ENCODE measurements around the gene MEIS2. TPM values are rescaled to one million over a fixed set of nuclear protein-coding genes. Genes with fewer than 3 reads are reported as not detected.

Gene MEIS2
- total and polyA plus RNA-seq, 2 experiments from 2014 or later, result 0.27 TPM; not detected in 1

DNA sequence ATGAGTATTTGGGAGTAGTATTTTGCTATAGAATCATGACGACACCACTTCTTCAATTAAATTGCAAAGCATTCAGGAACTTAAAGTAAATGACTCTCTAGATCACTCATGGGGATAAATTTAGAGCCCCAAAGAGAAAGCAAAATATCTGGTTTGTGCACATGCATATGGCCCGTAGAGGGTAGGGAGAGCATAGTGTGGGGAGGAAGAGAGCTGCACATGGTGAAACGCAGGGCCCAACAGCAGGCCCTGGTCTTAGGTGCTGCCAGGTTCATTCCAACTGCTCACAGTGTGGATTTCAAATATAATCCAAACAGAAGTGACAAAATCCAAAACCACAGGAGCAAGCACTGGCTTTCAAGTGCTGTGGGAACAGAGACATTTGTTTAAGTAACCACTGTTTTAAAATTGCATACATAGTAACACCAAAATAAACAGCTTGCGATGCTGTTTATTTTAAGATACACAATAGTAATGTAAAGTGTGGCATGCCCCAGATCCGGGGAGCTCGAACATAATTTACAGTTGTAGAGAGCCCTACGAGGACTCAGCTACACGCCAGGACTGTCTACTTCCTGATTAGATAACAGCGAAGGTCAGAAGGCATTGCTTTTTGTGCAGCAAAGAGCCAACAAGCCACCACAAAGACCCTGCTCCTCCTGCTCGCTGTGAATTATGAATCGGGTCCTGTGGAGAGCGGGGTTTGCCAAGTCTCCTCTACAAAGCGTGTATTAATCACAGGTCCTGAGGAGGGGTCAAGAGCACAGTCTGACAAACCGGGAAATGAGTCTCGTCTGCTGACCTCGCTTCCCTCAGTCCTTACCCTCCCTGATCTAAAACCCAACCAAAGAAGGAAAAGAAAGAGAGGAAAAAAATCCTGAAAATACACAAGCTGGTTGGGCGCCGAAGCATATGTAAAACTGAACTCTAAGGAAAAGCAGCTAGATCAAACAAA is 80.6 kb downstream of the MEIS2 start (continued):
- TF ChIP-seq REST (IDR thresholded peaks at IDR 0.05; ENCODE audit: unreplicated experiment) (no peak), ZNF331 (CRISPR knock-in tag; IDR thresholded peaks at IDR 0.05; ENCODE audit: low read depth) (no peak), EZH2 (IDR thresholded peaks at IDR 0.05; ENCODE audit: low read depth, unreplicated experiment) (no peak)

DNA sequence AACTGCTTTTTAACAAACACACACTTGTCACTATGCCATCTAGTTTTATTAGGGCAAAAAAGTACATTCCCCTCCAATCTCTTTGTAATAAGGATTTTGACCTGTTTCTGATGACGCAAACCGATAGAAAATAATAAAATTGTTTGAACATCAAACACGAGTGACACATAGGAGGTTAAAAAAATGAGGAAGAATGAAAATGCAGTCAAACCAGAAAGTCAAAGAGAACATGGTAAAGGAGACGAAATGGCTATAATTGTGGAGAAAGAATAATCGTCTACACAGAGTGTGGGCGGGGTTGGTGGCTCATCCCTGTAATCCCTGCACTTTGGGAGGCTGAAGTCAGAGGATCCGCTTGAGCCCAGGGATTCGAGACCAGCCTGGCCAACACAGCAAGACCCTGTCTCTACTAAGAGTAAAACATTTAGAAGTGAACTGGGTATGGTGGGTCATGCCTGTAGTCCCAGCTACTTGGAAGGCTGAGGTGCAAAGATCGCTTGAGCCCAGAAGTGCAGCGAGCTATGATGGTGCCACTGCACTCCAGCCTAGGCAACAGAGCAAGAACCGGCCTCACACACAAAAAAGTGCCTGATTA is 83.2 kb downstream of the MEIS2 start:
- Histone ChIP-seq H3K27ac (ENCODE audit: low read depth) (no peak overlapping the region), H3K27me3 (ENCODE audit: insufficient read depth) (no peaks in the 10 kb centered on the region), H4K20me1 (replicated peaks; ENCODE audit: insufficient read depth) (no peaks in the 10 kb centered on the region), H3K4me1 (ENCODE audit: insufficient read depth) (peaks cover 10% of the 10 kb centered on the region), H3K4me2 (no peak overlapping the region), H2AFZ (no peak overlapping the region), H3K9me2 (ENCODE audit: insufficient read depth) (peaks cover 2% of the 10 kb centered on the region), H3K79me2 (replicated peaks; ENCODE audit: insufficient read depth) (no peaks in the 10 kb centered on the region), H3K36me3 (ENCODE audit: insufficient read depth) (no peaks in the 10 kb centered on the region), H3F3A (replicated peaks; ENCODE audit: low read depth) (no peaks in the 10 kb centered on the region), H3K4me3 (no peak overlapping the region)
- Mint-ChIP-seq H3K27me3 (ENCODE audit: insufficient read depth, low read depth, poor library complexity) (no peaks in the 10 kb centered on the region), H3K9me3 (peaks cover 2% of the 10 kb centered on the region; the same call in 1 of the 3 replicates), H3K36me3 (ENCODE audit: low read depth) (no peaks in the 10 kb centered on the region), H3K4me1 (peaks cover 23% of the 10 kb centered on the region), H3K27ac (no peak overlapping the region), H3K4me3 (no peak overlapping the region)
- TF ChIP-seq STAT1 (IDR thresholded peaks at IDR 0.05; ENCODE audit: unreplicated experiment) (no peak), ZNF462 (CRISPR knock-in tag; IDR thresholded peaks at IDR 0.05) (no peak), JUNB (IDR thresholded peaks at IDR 0.05; ENCODE audit: unreplicated experiment) (no peak), EZH2phosphoT487 (IDR thresholded peaks at IDR 0.05; ENCODE audit: unreplicated experiment) (no peak), CTCF (conservative IDR thresholded peaks at IDR 0.05; ENCODE audit: low read depth in 2 of 2) (no peak), NANOG (IDR thresholded peaks at IDR 0.05; ENCODE audit: borderline replicate concordance) (no peak), ZNF331 (CRISPR knock-in tag; IDR thresholded peaks at IDR 0.05; ENCODE audit: low read depth) (no peak), ZNF114 (CRISPR knock-in tag; IDR thresholded peaks at IDR 0.05) (no peak), EZH2 (IDR thresholded peaks at IDR 0.05; ENCODE audit: low read depth, unreplicated experiment) (no peak)
- no peak for ATAC-seq
- DNase-seq (ENCODE audit: low spot score), result no peak
